Skeletal muscle satellite cell (primary cell): ENCODE results near the gene NRSN2.

Experiments
- H3K27me3 ChIP-seq: 2 replicates; pipeline ENCODE4 v1.7.0; 2013; ENCODE audit warnings: low read length; ENCODE audit not compliant: control insufficient read depth, insufficient read depth
- H3K36me3 ChIP-seq: 2 replicates; pipeline ENCODE4 v1.7.0; 2013; ENCODE audit warnings: mild to moderate bottlenecking, control low read depth, low read length; ENCODE audit not compliant: insufficient read depth
- H3K4me1 ChIP-seq: 2 replicates; pipeline ENCODE4 v1.7.0; 2013; ENCODE audit warnings: low read length; ENCODE audit not compliant: control insufficient read depth, insufficient read depth
- H3K4me2 ChIP-seq: 2 replicates; pipeline ENCODE4 v1.7.0; 2013; ENCODE audit warnings: mild to moderate bottlenecking, low read length
- H3K4me3 ChIP-seq: 2 replicates; pipeline ENCODE4 v1.7.0; 2013; ENCODE audit warnings: low read length
- H3K9ac ChIP-seq: 2 replicates; pipeline ENCODE4 v1.7.0; 2013; ENCODE audit warnings: mild to moderate bottlenecking, low read depth, low read length, moderate library complexity
- H3K9me3 ChIP-seq: replicated peaks from 2 replicates; pipeline ENCODE4 v1.7.0; 2013; ENCODE audit warnings: mild to moderate bottlenecking, control low read depth, low read length

Gene NRSN2

DNA sequence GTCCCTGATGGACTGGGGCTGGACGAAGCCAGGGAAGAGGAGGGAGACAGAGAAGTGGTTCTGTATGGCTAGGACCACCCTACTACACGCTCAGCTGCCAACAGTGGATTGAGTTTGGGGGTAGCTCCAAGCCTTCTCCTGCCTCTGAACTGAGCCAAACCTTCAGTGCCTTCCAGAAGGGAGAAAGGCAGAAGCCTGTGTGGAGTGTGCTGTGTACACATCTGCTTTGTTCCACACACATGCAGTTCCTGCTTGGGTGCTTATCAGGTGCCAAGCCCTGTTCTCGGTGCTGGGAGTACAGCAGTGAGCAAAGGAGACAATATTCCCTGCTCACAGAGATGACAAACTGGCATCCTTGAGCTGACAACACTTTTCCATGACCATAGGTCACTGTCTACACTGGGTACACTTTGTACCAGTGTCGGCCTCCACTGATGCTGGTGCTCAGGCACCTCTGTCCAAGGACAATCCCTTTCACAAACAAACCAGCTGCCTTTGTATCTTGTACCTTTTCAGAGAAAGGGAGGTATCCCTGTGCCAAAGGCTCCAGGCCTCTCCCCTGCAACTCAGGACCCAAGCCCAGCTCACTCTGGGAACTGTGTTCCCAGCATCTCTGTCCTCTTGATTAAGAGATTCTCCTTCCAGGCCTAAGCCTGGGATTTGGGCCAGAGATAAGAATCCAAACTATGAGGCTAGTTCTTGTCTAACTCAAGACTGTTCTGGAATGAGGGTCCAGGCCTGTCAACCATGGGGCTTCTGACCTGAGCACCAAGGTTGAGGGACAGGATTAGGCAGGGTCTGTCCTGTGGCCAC is 49.9 kb downstream of the NRSN2 start:
- H3K27me3 ChIP-seq: no peaks in the 10 kb centered on the region
- H3K4me3 ChIP-seq: no peak overlapping the region
- peaks cover 24% of the 10 kb centered on the region for H3K36me3 ChIP-seq
- H3K4me1 ChIP-seq: no peaks in the 10 kb centered on the region
- no peaks in the 10 kb centered on the region for H3K9me3 ChIP-seq
- H3K9ac ChIP-seq: no peak overlapping the region
- no peak overlapping the region for H3K4me2 ChIP-seq

GRCh38 chr20:397432-398237 is 50.7 kb downstream of the NRSN2 start:
- Histone ChIP-seq H3K4me1 (no peaks in the 10 kb centered on the region), H3K27me3 (no peaks in the 10 kb centered on the region), H3K36me3 (peaks cover 20% of the 10 kb centered on the region)

DNA sequence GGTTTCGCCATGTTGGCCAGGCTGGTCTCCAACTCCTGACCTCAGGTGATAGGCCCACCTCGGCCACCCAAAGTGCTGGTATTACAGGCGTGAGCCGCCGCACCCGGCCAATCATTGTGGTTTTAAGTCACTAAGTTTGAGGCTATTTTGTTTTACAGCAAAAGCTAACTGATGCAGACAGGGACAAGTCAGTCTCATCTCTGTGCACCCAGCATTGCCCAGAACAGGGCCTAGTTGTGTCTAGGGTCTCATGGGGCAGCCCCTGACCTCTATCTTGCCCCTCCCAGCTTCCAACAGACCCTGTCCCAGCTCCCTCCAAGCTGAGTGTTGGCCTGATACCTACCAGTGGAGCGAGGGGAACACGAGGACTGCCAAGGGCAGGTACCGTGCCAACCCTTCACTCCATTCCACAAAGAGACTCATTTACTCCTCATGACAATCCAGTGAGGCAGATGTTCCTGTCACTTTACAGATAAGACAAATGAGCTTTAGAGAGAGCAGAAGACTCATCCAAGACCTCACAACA is 52.3 kb downstream of the NRSN2 start:
- Histone ChIP-seq H3K4me3 (no peak overlapping the region), H3K27me3 (no peaks in the 10 kb centered on the region), H3K4me1 (no peaks in the 10 kb centered on the region), H3K9me3 (no peaks in the 10 kb centered on the region), H3K36me3 (peaks cover 20% of the 10 kb centered on the region), H3K9ac (no peak overlapping the region), H3K4me2 (no peak overlapping the region)

More at GRCh38 chr20:397432-398237, 50.7 kb downstream of the NRSN2 start:
- H3K9me3 ChIP-seq: no peaks in the 10 kb centered on the region
- no peak overlapping the region for H3K4me3 ChIP-seq
- H3K4me2 ChIP-seq: no peak overlapping the region
- no peak overlapping the region for H3K9ac ChIP-seq

- peaks cover 20% of the 10 kb centered on the region for H3K36me3 ChIP-seq
- H3K4me2 ChIP-seq: no peak overlapping the region
- H3K9me3 ChIP-seq: no peaks in the 10 kb centered on the region
- no peak overlapping the region for H3K4me3 ChIP-seq
- no peaks in the 10 kb centered on the region for H3K4me1 ChIP-seq
- H3K9ac ChIP-seq: no peak overlapping the region
- H3K27me3 ChIP-seq: no peaks in the 10 kb centered on the region
These were observed 53.2 kb downstream of the NRSN2 start for GRCh38 chr20:400128-400453.

DNA sequence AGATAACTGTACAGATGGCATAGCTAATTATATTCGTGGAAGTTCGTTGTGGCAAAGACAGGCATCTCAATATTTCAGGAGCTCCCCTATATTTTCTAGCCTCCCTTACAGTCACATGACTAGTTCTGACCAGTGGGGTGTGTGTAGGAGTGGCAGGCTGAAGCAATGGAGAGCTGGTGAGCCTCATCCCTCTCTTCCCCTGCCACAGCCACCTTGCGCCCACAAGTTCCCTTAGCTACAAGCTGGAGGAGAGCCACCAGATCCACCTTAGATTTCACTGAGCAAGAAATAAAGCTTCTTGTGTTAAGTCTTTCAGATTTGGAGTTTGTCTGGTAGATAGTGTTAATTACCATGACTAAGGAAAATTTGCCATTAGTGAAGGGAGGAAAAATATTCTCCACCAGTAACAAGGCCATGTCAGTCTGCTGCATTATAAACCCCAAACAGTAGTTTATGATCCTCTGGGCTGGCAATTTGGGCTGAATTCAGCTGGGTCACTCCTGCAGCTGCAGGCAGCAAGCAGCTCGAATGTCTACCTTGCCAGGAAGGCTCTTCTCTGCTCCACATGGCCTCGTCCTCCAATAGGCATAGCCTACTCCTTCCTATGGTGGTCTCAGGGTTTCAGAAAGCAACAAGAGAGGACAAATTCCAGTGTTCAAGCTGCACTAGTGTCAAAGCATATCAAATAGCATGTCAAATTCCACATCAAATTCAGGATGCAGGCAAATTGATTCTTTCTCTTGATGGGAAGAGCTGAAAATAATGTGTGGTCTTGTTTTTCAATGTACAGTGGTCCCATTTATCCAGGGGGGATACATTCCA is 53.8 kb downstream of the NRSN2 start:
- no peak overlapping the region for H3K9ac ChIP-seq
- no peaks in the 10 kb centered on the region for H3K9me3 ChIP-seq
- H3K4me1 ChIP-seq: no peaks in the 10 kb centered on the region
- peaks cover 17% of the 10 kb centered on the region for H3K36me3 ChIP-seq
- H3K27me3 ChIP-seq: no peaks in the 10 kb centered on the region
- no peak overlapping the region for H3K4me2 ChIP-seq
- H3K4me3 ChIP-seq: no peak overlapping the region

DNA sequence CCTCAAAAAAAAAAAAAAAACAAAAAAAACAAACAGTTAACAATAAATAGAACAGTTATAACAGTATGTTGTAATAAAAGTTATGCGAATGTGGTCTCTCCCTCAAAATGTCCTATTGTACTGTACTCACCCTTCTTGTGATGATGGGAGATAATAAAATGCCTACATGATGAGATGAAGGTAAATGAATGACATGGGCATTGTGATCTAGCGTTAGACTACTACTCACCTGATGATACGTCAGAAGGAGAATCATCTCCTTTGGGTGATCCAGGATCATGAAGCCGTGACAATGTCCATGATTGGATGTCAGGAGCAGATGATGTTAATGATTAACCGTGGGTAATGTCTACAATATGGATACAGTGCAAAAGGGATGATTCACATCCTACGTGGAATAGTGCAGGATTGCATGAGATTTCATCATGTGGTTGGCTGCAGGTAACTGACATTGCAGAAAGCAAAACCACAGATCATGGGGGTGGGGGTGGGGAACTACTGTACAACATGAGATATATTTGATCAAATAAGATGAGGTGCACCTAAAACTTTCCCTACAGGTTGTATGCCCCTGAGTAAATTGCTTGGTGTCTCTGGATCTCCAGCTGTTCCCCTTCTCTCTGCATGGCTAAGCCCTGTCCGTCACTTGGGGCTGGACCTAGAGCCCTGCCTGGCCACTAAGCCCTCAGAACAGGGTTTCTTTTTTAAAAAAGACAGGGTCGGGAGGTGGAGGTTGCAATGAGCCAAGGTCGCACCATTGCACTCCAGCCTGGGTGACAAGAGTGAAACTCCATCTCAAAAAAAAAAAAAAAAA is 55.0 kb downstream of the NRSN2 start:
- H3K9me3 ChIP-seq: no peaks in the 10 kb centered on the region
- H3K4me3 ChIP-seq: no peak overlapping the region
- H3K9ac ChIP-seq: no peak overlapping the region
- H3K4me2 ChIP-seq: no peak overlapping the region
- peaks cover 7% of the 10 kb centered on the region for H3K36me3 ChIP-seq
- no peaks in the 10 kb centered on the region for H3K4me1 ChIP-seq
- no peaks in the 10 kb centered on the region for H3K27me3 ChIP-seq

DNA sequence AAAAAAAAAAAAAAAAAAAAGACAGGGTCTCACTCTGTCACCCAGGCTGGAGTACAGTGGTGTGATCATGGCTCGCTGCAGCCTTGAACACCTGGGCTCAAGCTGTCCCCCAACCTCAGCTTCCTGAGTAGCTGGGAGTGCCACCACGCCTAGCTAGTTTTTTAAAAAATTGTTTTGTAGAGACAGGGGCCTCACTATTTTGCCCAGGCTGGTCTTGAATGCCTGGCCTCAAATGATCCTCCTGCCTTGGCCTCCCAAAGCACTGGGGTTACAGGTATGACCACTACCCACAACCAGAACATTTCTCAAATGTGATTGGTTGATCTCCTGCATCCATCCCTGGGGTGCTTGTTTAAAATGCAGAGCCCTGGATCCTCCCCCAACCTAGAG is 55.6 kb downstream of the NRSN2 start:
- Histone ChIP-seq H3K4me2 (no peak overlapping the region), H3K9me3 (no peaks in the 10 kb centered on the region), H3K4me3 (no peak overlapping the region), H3K27me3 (no peaks in the 10 kb centered on the region), H3K9ac (no peak overlapping the region), H3K36me3 (peaks cover under 1% of the 10 kb centered on the region), H3K4me1 (peaks cover 5% of the 10 kb centered on the region)

DNA sequence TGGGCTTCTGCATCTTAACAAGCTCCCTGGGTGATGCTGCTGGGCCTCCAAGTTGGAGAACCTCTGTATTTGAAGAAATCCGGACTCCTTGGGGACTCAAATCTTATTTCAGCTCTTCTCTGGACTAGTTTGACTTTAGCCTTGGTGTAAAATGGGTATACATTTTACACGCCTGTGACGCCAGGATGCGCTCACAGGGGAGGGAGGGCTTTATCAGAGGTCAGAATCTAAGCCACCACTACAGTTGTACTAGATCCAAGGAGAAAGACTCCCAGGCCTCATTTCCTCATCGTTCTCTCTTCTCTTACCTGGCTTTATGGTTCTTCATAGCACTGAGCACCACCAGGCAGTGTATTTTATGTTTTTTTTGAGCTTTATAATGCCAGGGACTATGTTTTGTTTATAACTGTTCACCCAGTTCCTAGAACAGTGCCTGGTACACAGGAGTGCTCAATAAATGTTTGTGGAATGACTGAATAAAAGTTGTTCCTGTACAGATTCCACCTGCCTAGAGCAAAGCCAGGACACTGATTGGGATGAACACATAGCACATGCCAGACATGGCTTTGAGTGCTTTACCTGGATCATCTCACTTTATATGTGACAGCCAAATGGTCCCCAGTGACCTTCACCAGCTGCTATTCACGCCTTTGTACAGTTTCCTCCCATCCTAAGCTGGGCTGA is 56.1 kb downstream of the NRSN2 start:
- Histone ChIP-seq H3K9ac (no peak overlapping the region), H3K4me2 (no peak overlapping the region), H3K4me3 (no peak overlapping the region), H3K27me3 (no peaks in the 10 kb centered on the region), H3K9me3 (no peaks in the 10 kb centered on the region), H3K4me1 (peaks cover 6% of the 10 kb centered on the region), H3K36me3 (no peaks in the 10 kb centered on the region)

DNA sequence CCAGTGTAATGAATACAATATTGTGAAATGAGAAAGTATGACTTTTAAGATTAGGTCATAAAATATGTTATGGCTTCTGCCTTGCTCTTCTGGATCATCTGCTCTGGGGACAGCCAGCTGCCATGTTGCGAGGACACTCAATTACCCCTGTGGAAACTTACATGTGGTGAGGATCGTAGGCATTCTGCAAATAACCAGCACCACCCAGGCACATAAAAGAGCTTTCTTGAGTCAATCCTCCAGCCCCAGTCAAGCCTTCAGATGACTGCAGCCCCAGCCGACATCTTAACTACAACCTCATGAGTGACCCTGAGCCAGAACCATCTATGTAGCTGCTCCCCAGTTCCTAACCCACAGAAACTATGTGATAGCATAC is 56.7 kb downstream of the NRSN2 start:
- H3K4me1 ChIP-seq: peaks cover 6% of the 10 kb centered on the region
- H3K9me3 ChIP-seq: no peaks in the 10 kb centered on the region
- no peak overlapping the region for H3K4me3 ChIP-seq
- no peak overlapping the region for H3K9ac ChIP-seq
- no peak overlapping the region for H3K4me2 ChIP-seq
- no peaks in the 10 kb centered on the region for H3K36me3 ChIP-seq
- H3K27me3 ChIP-seq: no peaks in the 10 kb centered on the region

- H3K4me2 ChIP-seq: no peak overlapping the region
- H3K36me3 ChIP-seq: no peaks in the 10 kb centered on the region
- H3K27me3 ChIP-seq: no peaks in the 10 kb centered on the region
These were observed 57.2 kb downstream of the NRSN2 start for GRCh38 chr20:404088-404487.

More at GRCh38 chr20:404088-404487, 57.2 kb downstream of the NRSN2 start:
- no peaks in the 10 kb centered on the region for H3K9me3 ChIP-seq
- H3K9ac ChIP-seq: no peak overlapping the region
- peaks cover 9% of the 10 kb centered on the region for H3K4me1 ChIP-seq
- H3K4me3 ChIP-seq: no peak overlapping the region
